Measurements from ENCODE around the gene WDR70. TPM values are rescaled to one million over a fixed set of nuclear protein-coding genes. Genes with fewer than 3 reads are reported as not detected.

WDR70 gene
- total RNA-seq, 6 experiments from 2014 or later: 24.0 to 29.7 (median 26.0) TPM

DNA sequence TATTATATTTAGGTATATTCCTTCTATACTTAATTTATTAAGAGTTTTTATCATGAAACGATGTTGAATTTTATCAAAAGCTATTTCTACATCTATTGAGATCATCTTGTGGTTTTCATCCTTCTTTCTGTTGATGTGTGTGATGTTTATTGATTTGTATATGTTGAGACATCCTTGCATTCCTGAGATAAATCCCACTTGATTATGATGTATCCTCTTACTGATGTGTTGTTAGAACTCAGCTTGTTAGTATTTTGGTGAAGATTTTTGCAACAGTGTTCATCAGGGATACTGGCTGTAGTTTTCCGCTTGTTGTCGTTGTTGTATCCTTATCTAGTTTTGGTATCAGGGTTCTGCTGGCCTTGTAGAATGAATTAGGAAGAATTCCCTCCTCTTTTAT, 247.1 kb downstream of the WDR70 start:
- DNase-seq: no peak
- no peaks in the 10 kb centered on the region; the same call in 1 of the 2 replicates for H3K27me3 Mint-ChIP-seq (ENCODE audit: insufficient read depth)
- H3K27ac Mint-ChIP-seq: no peak overlapping the region
- peaks cover 24% of the 10 kb centered on the region for H3K9me3 Mint-ChIP-seq
- peaks cover 34% of the 10 kb centered on the region for H3K36me3 Mint-ChIP-seq (ENCODE audit: low read depth)
- H3K4me1 Mint-ChIP-seq (ENCODE audit: low read depth): no peaks in the 10 kb centered on the region
- no peak overlapping the region for H3K4me3 Mint-ChIP-seq
- TF ChIP-seq CTCF (IDR thresholded peaks at IDR 0.05): no peak

- no peak overlapping the region for H3K4me3 Mint-ChIP-seq
- H3K4me1 Mint-ChIP-seq (ENCODE audit: low read depth): no peaks in the 10 kb centered on the region
- H3K9me3 Mint-ChIP-seq: peaks cover 24% of the 10 kb centered on the region
- TF ChIP-seq CTCF (IDR thresholded peaks at IDR 0.05): no peak
- DNase-seq: no peak
- no peaks in the 10 kb centered on the region; the same call in 1 of the 2 replicates for H3K27me3 Mint-ChIP-seq (ENCODE audit: insufficient read depth)
- no peak overlapping the region for H3K27ac Mint-ChIP-seq
- peaks cover 34% of the 10 kb centered on the region for H3K36me3 Mint-ChIP-seq (ENCODE audit: low read depth)
Measured at GRCh38 chr5:37628876-37629275, 249.8 kb downstream of the WDR70 start.

GRCh38 chr5:37631939-37632338, 252.8 kb downstream of the WDR70 start:
- H3K9me3 Mint-ChIP-seq: peaks cover 24% of the 10 kb centered on the region
- no peak overlapping the region for H3K27ac Mint-ChIP-seq
- no peaks in the 10 kb centered on the region for H3K4me1 Mint-ChIP-seq (ENCODE audit: low read depth)
- TF ChIP-seq CTCF (IDR thresholded peaks at IDR 0.05): no peak
- peaks cover 31% of the 10 kb centered on the region for H3K36me3 Mint-ChIP-seq (ENCODE audit: low read depth)
- H3K4me3 Mint-ChIP-seq: no peak overlapping the region
- no peak for DNase-seq
- no peaks in the 10 kb centered on the region for H3K27me3 Mint-ChIP-seq (ENCODE audit: insufficient read depth)

DNA sequence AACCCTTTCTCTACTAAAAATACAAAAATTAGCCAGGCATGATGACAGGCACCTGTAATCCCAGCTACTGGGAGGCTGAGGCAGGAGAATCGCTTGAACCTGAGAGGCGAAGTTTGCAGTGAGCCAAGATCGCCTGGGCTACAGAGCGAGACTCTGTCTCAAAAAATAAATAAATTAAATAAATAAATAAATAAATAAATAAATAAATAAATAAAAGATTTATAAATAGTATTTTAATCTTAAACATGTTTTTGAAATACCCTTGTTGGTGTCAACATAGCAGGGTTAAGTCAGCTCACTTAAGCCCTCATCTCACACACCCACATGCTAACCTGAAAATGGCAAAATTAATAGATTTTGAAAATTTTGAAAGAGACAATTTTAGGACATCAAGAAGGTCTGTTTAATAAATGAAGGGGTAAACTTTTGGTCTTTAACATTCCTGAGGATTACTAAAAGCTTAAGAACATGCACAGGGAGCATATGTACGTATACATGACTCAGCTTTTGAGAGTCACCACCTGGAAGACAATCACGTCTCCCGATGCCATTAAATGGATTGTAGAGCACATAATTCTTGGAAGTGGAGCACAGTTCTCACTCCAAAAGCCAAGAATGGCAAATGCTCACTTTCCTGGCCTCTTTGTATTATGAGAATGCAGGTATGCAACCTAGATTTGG, 258.2 kb downstream of the WDR70 start:
- Mint-ChIP-seq H3K4me1 (ENCODE audit: low read depth) (peaks cover 41% of the 10 kb centered on the region), H3K9me3 (no peaks in the 10 kb centered on the region), H3K27ac (0 out of 2 replicates have a peak overlapping the region, but pooled peaks have one; percentile 29), H3K27me3 (ENCODE audit: insufficient read depth) (no peaks in the 10 kb centered on the region), H3K36me3 (ENCODE audit: low read depth) (no peaks in the 10 kb centered on the region), H3K4me3 (no peak overlapping the region)
- no peak for TF ChIP-seq CTCF (IDR thresholded peaks at IDR 0.05)
- DNase-seq: peak; percentile 8

GRCh38 chr5:37638897-37639296, 259.8 kb downstream of the WDR70 start:
- no peak for TF ChIP-seq CTCF (IDR thresholded peaks at IDR 0.05)
- peaks cover 48% of the 10 kb centered on the region for H3K4me1 Mint-ChIP-seq (ENCODE audit: low read depth)

More at GRCh38 chr5:37638897-37639296, 259.8 kb downstream of the WDR70 start:
- H3K27me3 Mint-ChIP-seq (ENCODE audit: insufficient read depth): no peaks in the 10 kb centered on the region
- H3K9me3 Mint-ChIP-seq: no peaks in the 10 kb centered on the region
- H3K4me3 Mint-ChIP-seq: no peak overlapping the region; the same call in 1 of the 2 replicates
- peak; percentile 15 for DNase-seq
- peak overlapping the region; percentile 45; the same call in 1 of the 2 replicates for H3K27ac Mint-ChIP-seq
- H3K36me3 Mint-ChIP-seq (ENCODE audit: low read depth): peaks cover 6% of the 10 kb centered on the region; the same call in 1 of the 2 replicates
